GDM1 (cell line): ENCODE measurements around the gene LYZL1.
"Not testable (repeated sequence)": the region's sequence is repeated elsewhere in the genome, so short reads cannot be mapped to it uniquely, and the experiment has no call there.

Experiments used
- DNase-seq: peaks from one replicate; lab custom pipeline; 2025; lab: John Stamatoyannopoulos, UW

The LYZL1 gene

GRCh38 chr10:29288906-29289305 is at the start of gene LYZL1:
LYZL1 (plus strand) TSS chr10:29289070; CDS start chr10:29291868, 2,798 bp downstream.
- not testable (repeated sequence) for DNase-seq

- DNase-seq = no peak
Measured at GRCh38 chr10:29239569-29240472, 49.0 kb upstream of the LYZL1 start.

GRCh38 chr10:29240986-29241660 is 47.7 kb upstream of the LYZL1 start:
- DNase-seq = no peak

GRCh38 chr10:29241925-29242324 is 46.9 kb upstream of the LYZL1 start:
- DNase-seq = no peak

GRCh38 chr10:29243066-29243465 is 45.8 kb upstream of the LYZL1 start:
- DNase-seq = no peak

- DNase-seq = no peak
Measured at GRCh38 chr10:29243750-29244149, 45.1 kb upstream of the LYZL1 start.

- DNase-seq = no peak
Measured at GRCh38 chr10:29244978-29245377, 43.9 kb upstream of the LYZL1 start.

- no peak for DNase-seq
Measured at GRCh38 chr10:29245476-29245875, 43.4 kb upstream of the LYZL1 start.

- DNase-seq = no peak
Measured at GRCh38 chr10:29246449-29246848, 42.4 kb upstream of the LYZL1 start.

- no peak for DNase-seq
Measured at GRCh38 chr10:29248158-29248557, 40.7 kb upstream of the LYZL1 start.

GRCh38 chr10:29249018-29249417 is 39.9 kb upstream of the LYZL1 start:
- no peak for DNase-seq

- no peak for DNase-seq
Measured at GRCh38 chr10:29250066-29250465, 38.8 kb upstream of the LYZL1 start.

- no peak for DNase-seq
Measured at GRCh38 chr10:29252811-29253689, 35.8 kb upstream of the LYZL1 start.

GRCh38 chr10:29253690-29254029 is 35.2 kb upstream of the LYZL1 start:
- no peak for DNase-seq

GRCh38 chr10:29254123-29255046 is 34.5 kb upstream of the LYZL1 start:
- DNase-seq = no peak

GRCh38 chr10:29255104-29255503 is 33.8 kb upstream of the LYZL1 start:
- no peak for DNase-seq

GRCh38 chr10:29256019-29256418 is 32.9 kb upstream of the LYZL1 start:
- DNase-seq = no peak

GRCh38 chr10:29256586-29256985 is 32.3 kb upstream of the LYZL1 start:
- no peak for DNase-seq

- no peak for DNase-seq
Measured at GRCh38 chr10:29257106-29257783, 31.6 kb upstream of the LYZL1 start.

- DNase-seq = no peak
Measured at GRCh38 chr10:29257784-29258135, 31.1 kb upstream of the LYZL1 start.

- no peak for DNase-seq
Measured at GRCh38 chr10:29259498-29259897, 29.4 kb upstream of the LYZL1 start.
